ENCODE results near the gene ZNF282.
"Not testable (repeated sequence)": the region's sequence is repeated elsewhere in the genome, so short reads cannot be mapped to it uniquely, and the experiment has no call there.

The ZNF282 gene

GRCh38 chr7:149224352-149224751, 29.0 kb downstream of the ZNF282 start:
- no peak for DNase-seq (ENCODE audit: low read depth in 2 of 2)

DNA sequence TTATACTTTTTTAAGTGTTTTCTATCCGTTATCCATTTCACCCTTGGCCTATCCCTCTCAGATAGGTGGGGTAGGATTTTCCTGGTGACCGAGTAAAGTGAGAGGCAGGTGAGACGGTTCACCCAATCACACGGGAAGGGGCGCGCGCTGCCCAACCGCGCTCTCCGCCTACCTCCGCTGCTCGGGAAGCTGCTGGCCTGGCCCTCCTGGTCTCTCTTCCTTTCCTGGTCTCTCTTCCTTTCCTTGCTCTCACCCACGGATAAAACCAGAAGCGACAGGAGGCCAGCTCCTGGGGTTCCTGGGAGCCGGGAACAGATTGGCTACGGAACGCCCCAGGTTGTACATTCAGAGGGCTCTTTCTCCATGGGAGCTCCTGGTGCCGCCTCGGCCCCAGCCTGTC, 29.8 kb downstream of the ZNF282 start:
- no peak for DNase-seq (ENCODE audit: low read depth in 2 of 2)

DNA sequence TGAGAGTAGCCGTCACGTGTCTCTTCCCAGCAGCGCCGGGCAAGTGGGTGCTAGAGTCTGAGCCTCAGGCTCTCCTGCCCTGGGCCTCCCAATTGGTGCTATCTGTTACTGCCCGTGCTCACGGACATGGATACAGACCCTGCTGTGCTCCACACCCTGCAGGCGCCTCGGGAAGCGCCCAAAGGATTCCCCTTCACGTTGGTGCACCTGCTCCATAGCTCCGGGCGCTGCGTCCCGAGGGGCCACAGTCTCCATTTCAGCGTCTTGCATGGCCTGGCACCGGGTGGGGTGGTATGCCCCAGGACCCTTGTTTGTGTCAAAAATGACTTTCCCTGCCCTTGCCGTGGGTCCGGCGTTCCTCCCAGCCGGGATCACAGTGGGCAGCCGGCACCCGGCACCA, 30.3 kb downstream of the ZNF282 start:
- DNase-seq (ENCODE audit: low read depth in 2 of 2) = no peak

- DNase-seq (ENCODE audit: low read depth in 2 of 2) = not testable (repeated sequence)
These were observed 31.0 kb downstream of the ZNF282 start for GRCh38 chr7:149226366-149226765.

DNA sequence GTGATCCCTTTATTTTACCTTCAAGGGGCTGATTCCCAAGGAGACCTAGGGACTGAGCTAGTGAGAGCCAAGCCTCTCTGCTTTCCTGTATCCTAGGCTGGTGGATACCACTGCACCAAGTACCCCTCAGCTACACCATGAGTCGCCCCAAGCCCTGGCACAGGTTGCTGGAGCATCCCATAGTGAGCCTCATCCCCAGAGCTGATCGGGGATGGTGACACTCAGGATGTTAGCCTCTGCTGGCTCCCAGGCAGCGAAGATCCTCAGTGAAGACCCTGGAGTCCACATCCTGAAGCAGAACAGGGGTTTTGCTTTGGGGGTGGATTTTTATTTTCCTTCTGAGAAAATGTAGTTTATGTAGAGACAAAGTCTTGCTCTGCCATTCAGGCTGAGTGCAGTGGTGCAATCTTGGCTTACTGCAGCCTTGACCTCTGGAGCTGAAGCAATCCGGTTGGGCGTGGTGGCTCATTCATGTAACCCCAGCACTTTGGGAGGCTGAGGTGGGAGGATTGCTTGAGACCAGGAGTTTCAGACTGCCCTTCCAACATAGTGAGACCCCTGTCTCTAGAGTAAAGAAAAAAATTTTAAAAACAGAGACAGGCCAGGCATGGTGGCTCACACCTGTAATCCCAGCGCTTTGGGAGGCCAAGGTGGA, 31.6 kb downstream of the ZNF282 start:
- DNase-seq (ENCODE audit: low read depth in 2 of 2) = no peak

DNA sequence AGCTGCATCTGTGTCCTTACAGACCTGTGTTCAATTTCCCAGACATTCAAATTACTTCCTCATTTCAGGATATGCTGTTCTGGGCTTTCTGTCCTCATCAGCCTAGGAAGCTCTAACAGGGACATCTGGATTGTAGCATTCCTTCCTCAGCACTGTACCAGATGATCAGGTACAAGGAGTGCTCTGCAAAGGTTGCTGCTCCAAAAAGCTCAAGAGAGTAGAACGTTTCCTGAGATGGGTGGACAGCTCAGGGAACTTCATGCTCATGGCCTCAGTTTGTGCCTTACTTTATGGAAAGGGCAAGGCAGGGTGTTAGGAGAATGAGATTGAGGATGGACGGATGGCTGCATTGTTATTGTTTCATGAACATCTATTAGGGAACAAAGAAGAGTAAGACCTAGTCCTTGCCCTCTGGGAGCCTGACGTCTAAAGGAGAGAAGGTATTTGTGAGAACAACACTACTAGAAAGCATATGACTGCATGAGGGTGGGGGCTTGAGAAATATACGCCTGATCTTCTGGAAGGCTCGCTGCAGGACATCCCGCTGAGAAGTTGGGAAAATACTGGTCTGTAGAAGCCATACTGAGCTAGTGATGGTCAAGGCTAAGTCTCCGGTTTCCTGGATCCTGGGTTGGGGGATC, 33.6 kb downstream of the ZNF282 start:
- DNase-seq (ENCODE audit: low read depth in 2 of 2) = no peak

DNA sequence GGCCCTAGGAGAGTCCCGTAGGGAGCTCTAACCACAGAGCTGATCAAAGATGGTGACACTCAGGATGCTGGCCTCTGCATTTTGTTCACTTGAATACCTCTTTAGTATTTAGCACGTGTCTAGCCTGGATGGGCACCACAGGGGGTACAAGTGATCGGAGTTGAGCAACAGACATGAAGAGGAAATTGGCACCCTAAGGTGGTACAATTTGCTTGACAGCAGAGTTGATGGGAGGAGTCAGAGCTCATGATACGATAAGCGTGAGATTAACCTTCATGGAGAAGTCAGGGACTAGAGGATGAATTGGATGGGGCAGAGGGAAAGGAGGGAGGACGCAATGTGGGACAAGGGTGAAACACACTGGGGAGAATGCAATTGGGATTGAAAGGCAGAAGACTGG, 34.2 kb downstream of the ZNF282 start:
- DNase-seq (ENCODE audit: low read depth in 2 of 2) = no peak

DNA sequence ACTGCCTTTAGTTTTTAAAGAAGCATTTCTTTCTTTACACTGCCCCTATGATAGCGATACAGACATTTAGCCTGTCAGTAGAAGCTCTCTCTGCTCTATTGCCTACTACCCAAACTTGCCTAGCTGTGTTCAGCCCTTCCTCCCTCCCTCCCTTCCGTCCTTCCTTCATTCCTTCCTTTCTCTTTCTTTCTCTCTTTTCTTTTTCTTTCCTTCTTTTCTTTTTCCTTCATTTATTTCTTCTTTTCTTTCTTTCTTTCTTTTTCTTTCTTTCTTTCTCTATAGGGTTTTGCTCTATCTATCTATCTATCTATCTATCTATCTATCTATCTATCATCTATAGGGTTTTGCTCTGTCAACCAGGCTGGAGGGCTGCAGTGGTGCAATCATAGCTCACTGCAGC, 37.0 kb downstream of the ZNF282 start:
- DNase-seq (ENCODE audit: low read depth in 2 of 2) = no peak

GRCh38 chr7:149233655-149234204, 38.4 kb downstream of the ZNF282 start:
- peak; percentile 53 to 65 for DNase-seq (ENCODE audit: low read depth in 2 of 2)

DNA sequence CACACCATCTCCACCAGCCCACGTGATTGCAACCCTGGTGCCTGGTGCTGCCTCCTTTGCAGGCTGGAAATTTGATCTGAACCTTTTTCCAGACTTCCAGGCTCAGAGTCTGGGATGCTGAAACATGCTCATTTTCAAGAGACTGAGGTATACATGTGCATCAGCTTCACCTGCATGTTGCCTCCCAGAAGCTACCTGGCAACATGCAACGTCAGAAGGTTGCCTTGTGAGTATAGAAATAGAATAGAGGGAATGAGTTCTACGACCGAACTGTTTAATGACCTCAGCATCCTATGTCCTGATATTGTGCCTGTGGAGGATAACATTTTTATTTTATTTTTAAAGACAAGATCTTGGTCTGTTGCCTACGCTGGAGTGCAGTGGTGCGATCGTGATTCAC, 42.2 kb downstream of the ZNF282 start:
- no peak for DNase-seq (ENCODE audit: low read depth in 2 of 2)

DNA sequence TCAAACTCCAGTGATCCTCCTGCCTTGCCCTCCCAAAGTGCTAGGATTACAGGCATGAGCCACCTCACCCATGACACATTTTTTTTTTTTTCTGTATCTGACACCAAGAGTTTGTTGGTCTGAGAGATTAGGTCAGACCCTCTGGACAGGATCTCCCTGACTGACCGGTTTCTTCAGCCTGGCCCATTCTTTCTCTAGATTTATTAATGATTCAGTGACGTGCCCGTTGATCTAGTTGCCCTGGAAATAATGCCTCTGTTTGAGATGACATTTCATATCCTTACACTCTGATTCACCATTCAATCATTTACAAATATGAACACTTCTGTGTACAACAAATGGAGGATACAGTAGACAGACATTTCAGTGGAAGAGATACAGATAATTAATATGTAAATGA, 42.7 kb downstream of the ZNF282 start:
- no peak for DNase-seq (ENCODE audit: low read depth in 2 of 2)

DNA sequence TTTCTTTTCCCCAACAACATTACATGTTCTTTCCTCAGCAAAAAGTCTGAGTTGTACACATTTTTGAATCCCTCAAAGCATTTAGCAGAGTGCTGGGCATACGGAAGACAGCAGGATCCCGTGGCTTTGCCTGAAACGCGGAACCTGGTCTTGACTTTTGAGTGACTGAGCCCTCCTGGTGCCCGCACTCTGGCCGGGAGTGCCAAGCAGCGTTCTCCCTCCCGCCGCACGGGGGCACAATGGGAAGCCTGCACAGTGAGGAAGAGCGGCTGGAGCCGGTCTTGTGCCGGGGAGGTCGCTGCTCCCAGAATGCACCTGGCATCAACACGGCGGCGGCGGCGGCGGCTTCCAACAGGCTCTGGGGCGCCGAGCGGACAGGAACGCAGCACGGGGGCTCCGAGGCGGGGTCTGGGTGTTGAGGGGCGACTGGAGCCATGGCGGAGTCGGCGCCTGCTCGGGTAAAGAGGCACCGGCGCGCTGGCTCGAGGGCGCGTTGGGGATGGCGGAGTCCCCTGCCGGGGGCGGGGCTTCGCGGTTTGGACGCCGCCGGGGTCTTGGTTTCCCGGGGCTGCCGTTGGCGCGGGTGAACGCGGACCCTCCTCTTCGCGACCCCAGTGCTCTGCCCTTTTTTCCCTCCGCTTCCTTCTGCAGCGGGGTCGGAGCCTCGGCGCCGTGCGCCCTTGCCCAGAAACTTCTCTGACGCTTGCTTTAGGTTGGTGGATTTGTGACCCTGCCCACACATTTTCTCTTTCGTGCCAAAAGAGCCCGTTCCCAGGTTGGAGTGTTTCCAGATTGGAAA, 44.2 kb downstream of the ZNF282 start, which contains the start of gene ZNF212:
ZNF212 (plus strand) TSS at position 307 of the 799 bp plus-strand sequence; CDS start at position 435, 128 bp downstream.
- peak; percentile 41 to 48 for DNase-seq (ENCODE audit: low read depth in 2 of 2)

DNA sequence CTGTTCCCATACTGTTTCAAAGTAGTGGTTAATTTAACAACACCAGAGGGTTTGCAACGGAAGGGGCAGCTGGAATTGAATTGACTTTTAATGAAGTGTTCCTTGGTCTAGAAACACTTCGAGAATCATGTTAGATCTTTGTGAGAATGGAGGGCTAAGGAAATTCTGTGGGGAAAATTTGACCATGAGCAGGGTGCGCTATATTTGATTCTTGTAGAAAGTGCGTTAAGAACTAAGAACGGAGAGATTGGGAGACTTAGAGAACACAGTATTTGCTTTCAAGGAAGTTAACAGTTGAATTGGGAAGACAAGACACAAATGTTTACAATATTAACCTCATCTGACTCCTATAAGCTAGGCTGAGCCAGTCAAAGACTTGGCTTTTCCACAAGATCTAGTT, 45.3 kb downstream of the ZNF282 start:
- no peak for DNase-seq (ENCODE audit: low read depth in 2 of 2)

DNA sequence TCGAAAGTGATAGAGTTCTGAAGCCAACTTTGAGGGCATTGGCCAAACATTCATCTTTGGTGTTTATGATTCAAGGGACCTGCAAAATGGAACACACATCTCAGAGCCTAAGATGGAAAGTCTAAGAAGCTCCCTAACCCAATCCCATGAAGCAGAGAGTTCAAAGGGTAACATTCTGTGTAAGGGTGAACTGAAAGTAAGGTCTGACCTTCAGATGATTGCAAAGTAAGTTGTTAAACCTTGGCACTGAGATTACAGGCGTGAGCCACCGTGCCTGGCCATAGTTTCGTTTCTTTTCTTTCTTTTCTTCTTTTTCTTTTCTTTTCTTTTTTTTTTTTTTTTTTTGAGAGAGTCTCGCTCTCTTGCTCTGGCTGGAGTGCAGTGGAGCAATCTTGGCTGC, 46.4 kb downstream of the ZNF282 start:
- no peak for DNase-seq (ENCODE audit: low read depth in 2 of 2)

DNA sequence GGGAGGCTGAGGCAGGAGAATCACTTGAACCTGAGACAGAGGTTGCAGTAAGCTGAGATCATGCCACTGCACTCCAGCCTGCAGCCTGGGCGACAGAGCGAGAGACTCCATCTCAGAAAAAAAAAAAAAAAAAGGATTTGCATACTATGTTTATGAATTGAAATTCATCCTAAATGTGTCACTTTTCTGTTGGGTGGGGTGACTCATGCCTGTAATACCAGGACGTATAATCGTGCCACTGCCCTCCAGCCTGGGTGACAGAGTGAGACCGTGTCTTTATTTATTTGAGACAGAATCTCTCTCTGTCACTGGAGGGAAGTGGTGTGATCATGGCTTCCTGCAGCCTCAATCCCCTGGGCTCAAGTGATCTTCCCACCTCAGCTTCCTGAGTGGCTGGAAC, 49.9 kb downstream of the ZNF282 start:
- no peak for DNase-seq (ENCODE audit: low read depth in 2 of 2)

DNA sequence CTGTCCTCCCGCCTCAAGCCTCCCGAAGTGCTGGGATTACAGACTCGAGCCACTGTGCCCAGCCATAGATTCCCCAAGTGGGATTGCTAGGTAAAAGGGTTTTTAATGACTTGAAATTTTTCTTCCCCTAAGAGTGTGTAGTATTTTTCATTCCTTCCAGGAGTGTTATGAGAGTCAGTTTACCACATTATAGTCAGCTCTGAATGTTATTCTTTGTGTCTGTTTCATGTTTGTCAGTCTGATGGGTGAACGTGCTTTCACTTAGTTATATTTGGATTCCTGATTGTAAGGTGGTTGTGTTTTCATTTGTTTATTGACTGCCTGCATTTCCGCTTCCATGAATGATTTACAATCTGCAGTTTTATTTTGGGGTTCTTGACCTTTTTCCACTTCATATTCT, 50.4 kb downstream of the ZNF282 start:
- no peak for DNase-seq (ENCODE audit: low read depth in 2 of 2)

- DNase-seq (ENCODE audit: low read depth in 2 of 2) = no peak
These were observed 53.4 kb downstream of the ZNF282 start for GRCh38 chr7:149248777-149249176.

DNA sequence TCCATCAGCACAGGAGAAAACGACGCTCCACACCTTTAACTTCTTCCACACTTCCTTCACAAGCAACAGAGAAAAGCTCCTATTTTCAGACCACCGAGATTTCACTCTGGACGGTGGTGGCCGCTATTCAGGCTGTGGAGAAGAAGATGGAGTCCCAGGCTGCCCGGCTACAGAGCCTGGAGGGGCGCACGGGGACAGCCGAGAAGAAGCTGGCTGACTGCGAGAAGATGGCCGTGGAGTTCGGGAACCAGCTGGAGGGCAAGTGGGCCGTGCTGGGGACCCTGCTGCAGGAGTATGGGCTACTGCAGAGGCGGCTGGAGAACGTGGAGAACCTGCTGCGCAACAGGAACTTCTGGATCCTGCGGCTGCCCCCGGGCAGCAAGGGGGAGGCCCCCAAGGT, 54.8 kb downstream of the ZNF282 start:
- not testable (repeated sequence) for DNase-seq (ENCODE audit: low read depth in 2 of 2)

GRCh38 chr7:149251518-149251917, 56.2 kb downstream of the ZNF282 start:
- DNase-seq (ENCODE audit: low read depth in 2 of 2) = not testable (repeated sequence)

DNA sequence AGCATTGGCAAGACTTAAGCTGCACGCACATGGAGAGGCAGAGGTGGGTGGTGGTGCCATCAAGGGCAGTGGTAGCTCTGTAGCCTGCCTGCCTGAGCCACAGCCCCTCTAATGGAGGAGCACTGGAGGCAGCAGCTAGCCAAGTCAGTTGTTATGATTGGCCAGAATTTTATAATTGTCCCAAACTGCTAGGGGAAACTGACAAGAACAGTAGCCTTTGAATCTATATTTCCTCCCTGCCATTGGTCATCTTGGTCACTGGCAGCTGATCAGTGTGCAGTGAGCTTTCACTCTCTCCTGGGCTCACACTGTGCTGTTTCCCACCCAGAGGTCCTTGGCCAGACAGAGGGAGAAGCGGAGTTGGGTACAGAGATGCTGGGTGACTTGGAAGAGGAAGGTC, 57.0 kb downstream of the ZNF282 start:
- DNase-seq (ENCODE audit: low read depth in 2 of 2) = no peak

GRCh38 chr7:149253665-149254064, 58.3 kb downstream of the ZNF282 start:
- no peak for DNase-seq (ENCODE audit: low read depth in 2 of 2)

DNA sequence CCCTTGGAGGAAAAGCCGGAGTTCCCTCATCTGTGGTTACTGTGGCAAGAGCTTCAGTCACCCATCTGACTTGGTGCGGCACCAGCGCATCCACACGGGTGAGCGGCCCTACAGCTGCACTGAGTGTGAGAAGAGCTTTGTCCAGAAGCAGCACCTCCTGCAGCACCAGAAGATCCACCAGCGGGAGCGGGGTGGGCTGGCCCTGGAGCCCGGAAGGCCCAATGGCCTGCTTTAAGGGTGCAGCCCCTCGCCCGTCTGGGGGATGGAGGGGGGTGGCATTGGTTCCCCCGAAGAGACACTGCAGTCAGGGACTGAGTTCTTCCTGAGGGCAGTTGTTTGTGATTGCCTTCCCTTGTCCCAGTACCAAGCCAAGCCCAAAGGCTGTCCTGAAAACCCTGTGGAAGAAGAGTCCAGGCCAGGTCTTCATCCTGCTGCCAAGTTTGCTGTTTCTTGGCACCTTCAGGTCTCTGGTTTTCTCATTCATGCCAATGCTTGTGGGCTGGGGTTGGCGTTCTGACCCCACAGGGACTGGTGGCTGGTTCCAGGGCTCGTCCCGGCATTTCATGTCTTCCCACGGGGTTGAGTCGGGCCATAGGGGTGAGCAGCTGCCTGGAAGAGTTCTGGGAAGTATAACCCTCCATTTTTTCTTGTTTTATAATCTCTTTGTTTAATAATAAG, 59.0 kb downstream of the ZNF282 start:
- no peak for DNase-seq (ENCODE audit: low read depth in 2 of 2)

All from fibroblast of skin of left biceps (primary cell).